LNCAP (cell line): ENCODE results near the gene POLQ.

Source experiments
- CTCF ChIP-seq: fragments of 450-650 bp; IDR thresholded peaks from 2 replicates; pipeline ENCODE4 v1.5.1; 2017; ENCODE audit warnings: mild to moderate bottlenecking

Gene POLQ

DNA sequence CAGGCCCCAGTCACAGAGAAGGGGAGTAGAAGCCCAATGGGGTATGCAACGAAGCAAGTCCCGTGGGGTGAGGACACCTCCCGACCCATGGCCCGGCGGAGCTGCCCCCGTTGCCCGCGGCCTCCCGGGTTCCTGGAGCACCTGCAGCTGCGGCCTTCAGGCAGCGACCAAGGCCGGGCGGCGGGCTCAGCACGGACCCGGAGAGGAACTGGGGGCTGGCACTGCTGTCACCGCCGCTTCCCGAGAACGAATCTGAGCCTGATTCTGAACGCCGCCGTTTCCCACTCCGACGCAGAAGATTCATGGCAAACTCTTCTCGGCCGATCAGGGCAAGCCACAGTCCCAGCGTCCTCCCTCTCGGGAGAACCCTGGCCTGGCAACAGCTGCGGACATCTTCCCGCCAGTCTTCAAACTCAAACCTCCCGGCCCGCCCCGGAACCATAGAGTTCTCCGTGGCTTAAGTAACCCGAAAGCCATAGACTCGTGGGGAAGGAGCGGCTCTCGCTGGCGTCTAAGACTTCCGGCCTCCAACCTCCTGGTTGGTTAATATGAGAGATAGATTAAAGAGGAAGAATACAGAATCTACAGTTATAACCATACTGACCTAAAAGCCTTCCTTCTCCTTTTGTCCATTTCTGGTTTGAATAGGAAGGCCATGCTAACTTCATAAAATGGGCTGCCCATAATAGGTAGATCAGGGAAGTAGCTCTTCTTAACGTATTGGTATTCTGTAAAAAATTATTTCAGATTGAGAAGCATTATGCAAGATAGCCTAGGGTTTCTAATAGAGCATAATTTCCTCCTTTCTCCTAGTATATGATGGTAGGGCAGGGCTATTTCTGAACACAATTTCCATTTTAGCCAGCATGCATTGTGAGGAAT lies at the start of gene POLQ:
POLQ (minus strand) TSS at position 415 of the 882 bp plus-strand sequence; CDS start at position 304, 111 bp downstream.
- no peak for TF ChIP-seq CTCF

DNA sequence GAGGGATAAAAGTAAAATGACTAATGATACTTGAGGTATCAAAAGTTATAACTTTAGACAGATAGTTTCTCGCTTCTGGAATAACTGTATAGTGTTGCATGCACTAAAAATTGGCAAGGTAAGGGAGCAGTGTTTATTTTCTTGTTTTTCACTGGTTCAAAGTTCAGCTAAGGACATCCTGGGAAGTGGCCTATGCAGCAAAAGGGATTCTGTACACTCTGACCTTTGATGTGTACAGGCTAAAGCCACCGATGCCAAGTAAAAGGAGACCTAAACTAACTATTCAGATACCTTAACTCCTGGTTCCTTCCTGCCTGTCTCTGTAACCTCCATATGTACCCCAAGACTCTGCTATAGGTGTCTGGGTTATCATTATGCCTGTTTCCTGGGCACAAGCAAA lies 49.1 kb upstream of the POLQ start:
- TF ChIP-seq CTCF, result no peak

DNA sequence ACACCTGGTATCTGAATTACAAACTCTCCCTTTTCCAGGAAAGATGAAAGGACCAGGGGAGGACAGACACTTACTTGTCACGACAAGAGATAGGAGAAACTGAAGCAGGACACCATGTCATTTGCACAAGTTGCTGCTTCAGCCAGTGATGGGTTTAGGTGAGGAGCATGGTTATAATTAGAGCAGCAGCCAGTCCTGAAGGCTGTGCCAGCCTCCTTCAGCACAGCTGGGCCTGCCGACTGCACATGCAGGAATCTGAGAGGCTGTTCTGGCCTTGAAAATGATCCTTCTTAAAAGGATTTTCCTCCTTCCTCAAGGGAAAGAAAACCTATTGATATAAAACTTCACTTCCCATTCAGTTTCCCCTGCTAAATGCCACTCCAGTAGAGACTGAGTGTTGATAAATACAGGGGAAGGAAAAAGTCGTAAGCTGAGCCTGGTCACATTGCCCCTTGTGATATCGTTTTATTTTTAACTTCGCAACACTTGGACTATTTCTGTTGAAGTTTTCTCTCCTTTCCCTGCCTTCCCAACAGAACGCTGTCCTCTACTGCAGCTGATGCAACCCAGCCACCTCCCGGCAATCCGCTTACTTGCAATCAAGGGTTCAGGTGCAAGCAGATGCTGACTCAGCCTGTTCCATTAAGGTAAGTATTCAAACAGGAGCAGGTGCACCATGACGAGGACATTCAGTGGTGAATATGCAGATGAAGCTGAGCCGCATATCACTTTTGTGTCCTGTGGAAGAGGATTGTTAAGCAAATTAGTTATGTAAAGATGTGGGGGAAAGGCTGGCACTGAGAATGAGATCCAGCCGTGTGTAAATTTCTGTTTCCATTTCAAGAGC lies 47.3 kb upstream of the POLQ start, which contains the start of gene FBXO40:
FBXO40 (plus strand) TSS at position 524 of the 847 bp plus-strand sequence. CDS start 27,197 bp downstream, outside the sequence.
- TF ChIP-seq CTCF, result no peak

GRCh38 chr3:121584418-121584817 lies 38.6 kb upstream of the POLQ start:
- TF ChIP-seq CTCF, result no peak

GRCh38 chr3:121581691-121582090 lies 35.9 kb upstream of the POLQ start:
- TF ChIP-seq CTCF, result no peak

GRCh38 chr3:121574449-121574848 lies 28.7 kb upstream of the POLQ start:
- TF ChIP-seq CTCF, result no peak

DNA sequence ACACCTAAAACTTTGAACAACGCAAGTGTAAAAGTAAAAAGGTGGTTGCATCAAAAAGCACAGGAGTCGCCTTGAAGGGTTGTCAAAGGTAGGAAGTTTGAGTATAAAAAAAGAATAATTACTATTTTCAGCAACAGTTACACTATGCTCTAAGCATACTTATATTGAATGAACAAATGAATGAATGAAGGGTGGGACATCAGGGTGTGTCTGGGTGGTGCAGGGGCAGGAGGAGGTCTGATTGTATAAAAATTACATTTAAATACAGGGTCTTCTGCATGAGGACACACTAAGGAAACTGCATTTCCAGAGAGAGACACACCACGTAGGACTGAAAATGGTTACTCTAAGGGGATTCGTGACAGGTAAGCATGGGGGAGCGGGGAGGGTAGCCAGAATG lies 21.9 kb upstream of the POLQ start, which contains the start of gene ARGFX:
ARGFX (plus strand) TSS at position 301 of the 400 bp plus-strand sequence. CDS start 2,765 bp downstream, outside the sequence.
- TF ChIP-seq CTCF, result no peak
